Muscle layer of colon (tissue), 2 donors: ENCODE results near the gene CFAP97D2.

Source experiments
- H3K27ac ChIP-seq: one replicate; pipeline ENCODE4 v1.7.0; 2013; ENCODE audit warnings: low read depth, mild to moderate bottlenecking, low read length, moderate library complexity
- H3K27me3 ChIP-seq, 2 donors: one replicate each; pipeline ENCODE4 v1.7.0; 2013; ENCODE audit warnings: low read length in 2 of 2, mild to moderate bottlenecking in 2 of 2; ENCODE audit not compliant: insufficient read depth in 2 of 2, control insufficient read depth in 1 of 2
- H3K36me3 ChIP-seq: one replicate; pipeline ENCODE4 v1.7.0; 2013; ENCODE audit warnings: mild to moderate bottlenecking, low read length; ENCODE audit not compliant: insufficient read depth
- H3K4me1 ChIP-seq: one replicate; pipeline ENCODE4 v1.7.0; 2013; ENCODE audit warnings: mild to moderate bottlenecking, low read length; ENCODE audit not compliant: insufficient read depth
- H3K4me3 ChIP-seq, 2 donors: one replicate each; pipeline ENCODE4 v1.7.0; 2013; ENCODE audit warnings: low read length in 2 of 2, low read depth in 1 of 2, mild to moderate bottlenecking in 1 of 2, moderate library complexity in 1 of 2
- H3K9ac ChIP-seq: one replicate; pipeline ENCODE4 v1.7.0; 2013; ENCODE audit warnings: low read length
- H3K9me3 ChIP-seq: one replicate; pipeline ENCODE4 v1.7.0; 2013; ENCODE audit warnings: mild to moderate bottlenecking, low read length
- donor health status: abdominal sarcoma.
- donor health status: Adenocarcinoma of cecum.

The CFAP97D2 gene

GRCh38 chr13:114266241-114266640 lies 87.2 kb downstream of the CFAP97D2 start:
- H3K27me3 ChIP-seq, result no peaks in the 10 kb centered on the region
- no peaks in the 10 kb centered on the region for H3K4me1 ChIP-seq
- no peak overlapping the region for H3K9ac ChIP-seq
- no peak overlapping the region for H3K4me3 ChIP-seq
- H3K9me3 ChIP-seq, result no peaks in the 10 kb centered on the region
- peaks cover 60% of the 10 kb centered on the region for H3K36me3 ChIP-seq
- H3K27ac ChIP-seq, result no peak overlapping the region

- H3K4me3 ChIP-seq, result no peak overlapping the region
Observed at GRCh38 chr13:114268344-114269280, 89.6 kb downstream of the CFAP97D2 start.

GRCh38 chr13:114269281-114269770 lies 90.3 kb downstream of the CFAP97D2 start:
- no peak overlapping the region for H3K9ac ChIP-seq
- H3K9me3 ChIP-seq, result no peaks in the 10 kb centered on the region
- peaks cover 52% of the 10 kb centered on the region for H3K36me3 ChIP-seq
- no peak overlapping the region for H3K4me3 ChIP-seq
- no peak overlapping the region for H3K27ac ChIP-seq
- H3K4me1 ChIP-seq, result no peaks in the 10 kb centered on the region
- H3K27me3 ChIP-seq, result no peaks in the 10 kb centered on the region

More at GRCh38 chr13:114268344-114269280, 89.6 kb downstream of the CFAP97D2 start:
- Histone ChIP-seq H3K9ac (no peak overlapping the region), H3K4me1 (no peaks in the 10 kb centered on the region), H3K27me3 (no peaks in the 10 kb centered on the region), H3K27ac (no peak overlapping the region), H3K9me3 (no peaks in the 10 kb centered on the region), H3K36me3 (peaks cover 56% of the 10 kb centered on the region)
